ENCODE results near the gene GNAS.

DNA sequence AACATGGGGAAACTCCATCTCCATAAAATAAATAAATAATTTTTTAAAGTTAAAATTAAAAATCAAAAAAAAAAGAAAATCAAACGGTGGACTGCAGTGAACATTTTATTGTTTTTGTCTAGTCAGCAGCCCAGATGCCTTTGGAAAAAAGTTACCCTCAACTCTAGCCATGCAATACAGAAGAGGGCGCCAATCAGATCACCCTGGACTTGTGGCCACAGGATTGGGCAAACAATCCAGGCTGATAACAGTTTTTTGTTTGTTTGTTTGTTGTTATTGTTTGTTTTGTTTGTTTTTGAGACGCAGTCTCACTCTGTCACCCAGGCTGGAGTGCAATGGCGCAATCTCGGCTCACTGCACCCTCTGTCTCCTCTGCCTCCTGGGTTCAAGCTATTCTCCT is 98.1 kb downstream of the GNAS start:
- no peak for TF ChIP-seq CTCF (IDR thresholded peaks at IDR 0.05)
- TF ChIP-seq POLR2A (IDR thresholded peaks at IDR 0.05) = no peak

Measured in esophagus squamous epithelium (tissue), 4 donors.